Neuron (in vitro differentiated cells): ENCODE data around the gene TMEM266.
A peak's percentile ranks its signal among the peaks of the same experiment; 100 is the strongest.
"Not testable (repeated sequence)": the region's sequence is repeated elsewhere in the genome, so short reads cannot be mapped to it uniquely, and the experiment has no call there.

Source experiments
- H2AFZ ChIP-seq: one replicate; pipeline ENCODE4 v1.6.1; 2013; ENCODE audit warnings: low read depth, mild to moderate bottlenecking, inconsistent platforms, low read length, moderate library complexity
- H3K27me3 ChIP-seq: one replicate; pipeline ENCODE4 v1.6.1; 2013; ENCODE audit warnings: low read length; ENCODE audit not compliant: insufficient read depth
- H3K36me3 ChIP-seq: one replicate; pipeline ENCODE4 v1.6.1; 2013; ENCODE audit warnings: low read length; ENCODE audit not compliant: insufficient read depth
- H3K4me1 ChIP-seq: one replicate; pipeline ENCODE4 v1.6.1; 2013; ENCODE audit warnings: low read length; ENCODE audit not compliant: insufficient read depth
- H3K4me3 ChIP-seq: 2 replicates; pipeline ENCODE4 v1.5.1; 2013; ENCODE audit warnings: mild to moderate bottlenecking, low read length, moderate library complexity
- H3K9me3 ChIP-seq: one replicate; pipeline ENCODE4 v1.6.1; 2013; ENCODE audit warnings: low read length

The TMEM266 gene

GRCh38 chr15:76059320-76060117 is at the start of gene TMEM266:
TMEM266 (plus strand) TSS chr15:76059985; CDS start chr15:76134264, 74,279 bp downstream.
- no peaks in the 10 kb centered on the region for H3K9me3 ChIP-seq
- peak within 1 kb of the TSS; percentile 92 for H2AFZ ChIP-seq
- peaks cover 11% of the 10 kb centered on the region for H3K4me1 ChIP-seq
- peaks cover 41% of the 10 kb centered on the region for H3K27me3 ChIP-seq
- no peaks in the 10 kb centered on the region for H3K36me3 ChIP-seq
- H3K4me3 ChIP-seq, result peak within 1 kb of the TSS; percentile 74

- H3K27me3 ChIP-seq, result no peaks in the 10 kb centered on the region
- no peak overlapping the region for H3K4me3 ChIP-seq
- H2AFZ ChIP-seq, result no peak overlapping the region
- H3K4me1 ChIP-seq, result peaks cover 4% of the 10 kb centered on the region
- no peaks in the 10 kb centered on the region for H3K36me3 ChIP-seq
- no peaks in the 10 kb centered on the region for H3K9me3 ChIP-seq
These were observed 49.2 kb upstream of the TMEM266 start for GRCh38 chr15:76010613-76011012.

- Histone ChIP-seq H3K4me3 (no peak within 1 kb of the TSS), H3K36me3 (no peaks in the 10 kb centered on the region), H3K4me1 (peaks cover 4% of the 10 kb centered on the region), H2AFZ (no peak within 1 kb of the TSS), H3K27me3 (no peaks in the 10 kb centered on the region), H3K9me3 (no peaks in the 10 kb centered on the region)
These were observed 47.9 kb upstream of the TMEM266 start, which contains the start of gene NRG4 for GRCh38 chr15:76011627-76012551. NRG4 (minus strand) TSS chr15:76012424; CDS start chr15:76011230, 1,194 bp downstream.

GRCh38 chr15:76013470-76013869 is 46.3 kb upstream of the TMEM266 start:
- not testable (repeated sequence) for H3K9me3 ChIP-seq, H3K4me1 ChIP-seq, H3K36me3 ChIP-seq, H3K27me3 ChIP-seq, H2AFZ ChIP-seq, H3K4me3 ChIP-seq

GRCh38 chr15:76024021-76024768 is 35.6 kb upstream of the TMEM266 start:
- H3K27me3 ChIP-seq, result no peaks in the 10 kb centered on the region
- no peak overlapping the region for H2AFZ ChIP-seq
- H3K36me3 ChIP-seq, result no peaks in the 10 kb centered on the region
- no peak overlapping the region for H3K4me3 ChIP-seq
- H3K9me3 ChIP-seq, result no peaks in the 10 kb centered on the region
- H3K4me1 ChIP-seq, result no peaks in the 10 kb centered on the region

GRCh38 chr15:76032046-76032445 is 27.7 kb upstream of the TMEM266 start:
- no peak overlapping the region for H3K4me3 ChIP-seq
- H3K36me3 ChIP-seq, result no peaks in the 10 kb centered on the region
- no peaks in the 10 kb centered on the region for H3K27me3 ChIP-seq
- no peak overlapping the region for H2AFZ ChIP-seq
- H3K4me1 ChIP-seq, result peaks cover 6% of the 10 kb centered on the region
- H3K9me3 ChIP-seq, result no peaks in the 10 kb centered on the region

GRCh38 chr15:76033438-76033837 is 26.3 kb upstream of the TMEM266 start:
- no peak overlapping the region for H2AFZ ChIP-seq
- H3K4me3 ChIP-seq, result no peak overlapping the region
- H3K4me1 ChIP-seq, result peaks cover 6% of the 10 kb centered on the region

GRCh38 chr15:76034111-76034510 is 25.7 kb upstream of the TMEM266 start:
- Histone ChIP-seq H2AFZ (no peak overlapping the region), H3K9me3 (no peaks in the 10 kb centered on the region), H3K36me3 (no peaks in the 10 kb centered on the region), H3K4me1 (peaks cover 6% of the 10 kb centered on the region), H3K4me3 (no peak overlapping the region), H3K27me3 (no peaks in the 10 kb centered on the region)

More at GRCh38 chr15:76033438-76033837, 26.3 kb upstream of the TMEM266 start:
- H3K36me3 ChIP-seq, result no peaks in the 10 kb centered on the region
- H3K27me3 ChIP-seq, result no peaks in the 10 kb centered on the region
- no peaks in the 10 kb centered on the region for H3K9me3 ChIP-seq

GRCh38 chr15:76035593-76035992 is 24.2 kb upstream of the TMEM266 start:
- Histone ChIP-seq H3K4me3 (no peak overlapping the region), H2AFZ (no peak overlapping the region), H3K4me1 (peaks cover 6% of the 10 kb centered on the region), H3K27me3 (no peaks in the 10 kb centered on the region), H3K9me3 (no peaks in the 10 kb centered on the region), H3K36me3 (no peaks in the 10 kb centered on the region)

GRCh38 chr15:76038512-76038911 is 21.3 kb upstream of the TMEM266 start:
- Histone ChIP-seq H3K4me1 (peaks cover 6% of the 10 kb centered on the region), H3K4me3 (no peak overlapping the region), H3K36me3 (no peaks in the 10 kb centered on the region), H3K9me3 (no peaks in the 10 kb centered on the region), H3K27me3 (no peaks in the 10 kb centered on the region), H2AFZ (no peak overlapping the region)

- H3K9me3 ChIP-seq, H3K36me3 ChIP-seq, H3K27me3 ChIP-seq, H3K4me1 ChIP-seq, H2AFZ ChIP-seq, H3K4me3 ChIP-seq: not testable (repeated sequence)
These were observed 5.6 kb upstream of the TMEM266 start for GRCh38 chr15:76054201-76054600.

- Histone ChIP-seq H3K36me3 (no peaks in the 10 kb centered on the region), H3K4me3 (no peak overlapping the region), H3K4me1 (peaks cover 11% of the 10 kb centered on the region), H3K27me3 (peaks cover 19% of the 10 kb centered on the region), H3K9me3 (no peaks in the 10 kb centered on the region), H2AFZ (no peak overlapping the region)
These were observed 2.9 kb upstream of the TMEM266 start for GRCh38 chr15:76056931-76057330.
